CD14-positive monocyte (primary cell): ENCODE results near the gene UTS2B. TPM values are rescaled to one million over a fixed set of nuclear protein-coding genes. Genes with fewer than 3 reads are reported as not detected.

Source experiments
- DNase-seq, 3 donors: peaks; one replicate each; pipeline ENCODE4 v3.0.0-alpha.2; 2011 to 2022
- H2AFZ ChIP-seq: 2 replicates; pipeline ENCODE4 v1.6.0; 2012; ENCODE audit warnings: mild to moderate bottlenecking, low read depth, low read length, inconsistent platforms; ENCODE audit not compliant: insufficient read depth, poor library complexity, severe bottlenecking
- H3K27ac ChIP-seq, 2 donors: 1 replicate in 1 of 2; 2 replicates in 1 of 2; pipeline ENCODE4 v1.5.1; 2012 to 2013; ENCODE audit warnings: low read length in 2 of 2, control low read depth in 1 of 2, inconsistent platforms in 1 of 2, low read depth in 1 of 2, mild to moderate bottlenecking in 1 of 2
- H3K27me3 ChIP-seq, 2 donors: one replicate each; pipeline versions ENCODE4 v1.6.0 to v1.6.1; 2011 to 2013; ENCODE audit warnings: low read length in 2 of 2; ENCODE audit not compliant: control insufficient read depth in 2 of 2, insufficient read depth in 2 of 2
- H3K36me3 ChIP-seq, 2 donors: replicated peaks in 1 of 2; 1 replicate in 1 of 2; 2 replicates in 1 of 2; pipeline versions ENCODE4 v1.5.1 to v1.6.1; 2012 to 2013; ENCODE audit warnings: low read length in 2 of 2, control low read depth in 1 of 2, inconsistent platforms in 1 of 2, mild to moderate bottlenecking in 1 of 2; ENCODE audit not compliant: insufficient read depth in 2 of 2, control insufficient read depth in 1 of 2
- H3K4me1 ChIP-seq, 2 donors: 1 replicate in 1 of 2; 2 replicates in 1 of 2; pipeline versions ENCODE4 v1.5.1 to v1.6.1; 2012 to 2013; ENCODE audit warnings: low read length in 2 of 2, control low read depth in 1 of 2, inconsistent platforms in 1 of 2, mild to moderate bottlenecking in 1 of 2, moderate library complexity in 1 of 2; ENCODE audit not compliant: insufficient read depth in 2 of 2, control insufficient read depth in 1 of 2
- H3K4me2 ChIP-seq: replicated peaks from 2 replicates; pipeline ENCODE3; 2012; ENCODE audit warnings: low read length, moderate library complexity, mild to moderate bottlenecking; ENCODE audit not compliant: poor library complexity, severe bottlenecking; ENCODE audit errors: extremely low read depth
- H3K4me3 ChIP-seq, 3 experiments: fragments of 200-600 bp in 1 of 3; sonication (generic) in 1 of 3; replicated peaks in 1 of 3; 1 replicate in 2 of 3; 2 replicates in 1 of 3; pipeline ENCODE4 v1.5.1; 2011 to 2013; ENCODE audit warnings: low read length in 3 of 3, mild to moderate bottlenecking in 3 of 3, control low read depth in 2 of 3, low read depth in 2 of 3, inconsistent platforms in 1 of 3, moderate library complexity in 1 of 3
- H3K79me2 ChIP-seq: 2 replicates; pipeline ENCODE4 v1.6.0; 2012; ENCODE audit warnings: mild to moderate bottlenecking, control low read depth, inconsistent platforms, low read length, moderate library complexity; ENCODE audit not compliant: insufficient read depth
- H3K9ac ChIP-seq: 2 replicates; pipeline ENCODE4 v1.6.0; 2017; ENCODE audit warnings: low read length, mild to moderate bottlenecking; ENCODE audit not compliant: insufficient read depth, poor library complexity, severe bottlenecking
- H3K9me3 ChIP-seq, 2 donors: replicated peaks in 1 of 2; 1 replicate in 1 of 2; 2 replicates in 1 of 2; pipeline versions ENCODE4 v1.5.1 to v1.6.1; 2012 to 2013; ENCODE audit warnings: low read length in 2 of 2, control low read depth in 1 of 2; ENCODE audit not compliant: control insufficient read depth in 1 of 2, insufficient read depth in 1 of 2
- H4K20me1 ChIP-seq: 2 replicates; pipeline ENCODE4 v1.6.0; 2012; ENCODE audit warnings: mild to moderate bottlenecking, low read length, control low read depth, moderate library complexity; ENCODE audit not compliant: insufficient read depth
- H3K27ac Mint-ChIP-seq, 7 donors: one replicate each; pipeline ENCODE4 v1.8.0; 2020; ENCODE audit warnings: mild to moderate bottlenecking in 7 of 7, mixed read lengths in 7 of 7, moderate library complexity in 6 of 7, inconsistent platforms in 2 of 7
- H3K27me3 Mint-ChIP-seq, 3 donors: one replicate each; pipeline ENCODE4 v1.8.0; 2021 to 2022; ENCODE audit warnings: low read depth in 3 of 3, mild to moderate bottlenecking in 3 of 3, mixed read lengths in 3 of 3, moderate library complexity in 3 of 3, inconsistent platforms in 1 of 3
- H3K36me3 Mint-ChIP-seq, 2 donors: one replicate each; pipeline ENCODE4 v1.8.0; 2020; ENCODE audit warnings: mixed read lengths in 2 of 2, inconsistent platforms in 1 of 2, mild to moderate bottlenecking in 1 of 2
- H3K4me1 Mint-ChIP-seq: one replicate; pipeline ENCODE4 v1.8.0; 2020; ENCODE audit warnings: mild to moderate bottlenecking, mixed read lengths
- H3K4me3 Mint-ChIP-seq, 2 donors: one replicate each; pipeline ENCODE4 v1.8.0; 2020; ENCODE audit warnings: mild to moderate bottlenecking in 2 of 2, mixed read lengths in 2 of 2, moderate library complexity in 1 of 2
- H3K9me3 Mint-ChIP-seq, 7 donors: one replicate each; pipeline ENCODE4 v1.8.0; 2020 to 2022; ENCODE audit warnings: mixed read lengths in 7 of 7, mild to moderate bottlenecking in 6 of 7, moderate library complexity in 6 of 7, inconsistent platforms in 2 of 7
- CTCF ChIP-seq: fragments of 200-600 bp; IDR thresholded peaks from one replicate; pipeline ENCODE4 v1.8.0; 2022; ENCODE audit warnings: antibody characterized with exemption, mild to moderate bottlenecking
- WGBS: methylation state at CpG from one replicate; pipeline ENCODE4 v1.1.5; 2013; ENCODE audit warnings: missing lambda C conversion rate; ENCODE audit not compliant: insufficient coverage; 5-methylcytosine and 5-hydroxymethylcytosine counted together
- intact Hi-C, 2 donors: fragments of 100-400 bp; cut with micrococcal nuclease; formaldehyde crosslinking; loops; one replicate each; pipeline versions ENCODE4 v1.15.0 to v1.15.1; 2023
- polyA plus RNA-seq, 3 donors: library from polyadenylated mRNA; depleted of rRNA in 1 of 3; unstranded in 2 of 3; stranded (reverse) in 1 of 3; fragments of 300-500 nt in 2 of 3; fragments of >200 nt in 1 of 3; fragmentation: Illumina TruSeq in 2 of 3; gene quantifications; 1 replicate in 2 of 3; 2 replicates in 1 of 3; pipeline ENCODE4 v1.2.3, GENCODE V29; 2012 to 2021

Gene UTS2B
- polyA plus RNA-seq, 3 donors: not detected

- no peak for DNase-seq
- Histone ChIP-seq H3K27ac (no peak overlapping the region), H3K79me2 (peaks cover 63% of the 10 kb centered on the region), H4K20me1 (peaks cover 91% of the 10 kb centered on the region), H3K4me3 (no peak overlapping the region), H3K9me3 (no peaks in the 10 kb centered on the region), H3K27me3 (no peaks in the 10 kb centered on the region), H3K4me1 (no peaks in the 10 kb centered on the region), H3K9ac (no peak overlapping the region), H3K36me3 (no peaks in the 10 kb centered on the region), H3K4me2 (no peak overlapping the region), H2AFZ (no peak overlapping the region)
- intact Hi-C loops: no loop called here
- peaks cover 0 to 2% (median 0%) of the 10 kb centered on the region in 7 donors for H3K9me3 Mint-ChIP-seq
- no CpG with 5 or more reads among the region's 2 CpGs for WGBS
- no peaks in the 10 kb centered on the region for H3K36me3 Mint-ChIP-seq
- no peak for TF ChIP-seq CTCF
- H3K4me1 Mint-ChIP-seq: peaks cover 9% of the 10 kb centered on the region
- H3K4me3 Mint-ChIP-seq: no peak overlapping the region
- peaks cover 0 to 4% (median 0%) of the 10 kb centered on the region in 3 donors for H3K27me3 Mint-ChIP-seq
- no peak overlapping the region for H3K27ac Mint-ChIP-seq
These were observed 10.0 kb upstream of the UTS2B start for GRCh38 chr3:191340351-191340750.

- no peaks in the 10 kb centered on the region for H3K4me1 ChIP-seq
- H3K79me2 ChIP-seq: peaks cover 63% of the 10 kb centered on the region
- H3K4me3 ChIP-seq: no peak overlapping the region
- Mint-ChIP-seq H3K4me1 (peaks cover 11% of the 10 kb centered on the region), H3K4me3 (no peak overlapping the region), H3K27me3 (peaks cover 0 to 4% (median 0%) of the 10 kb centered on the region in 3 donors), H3K36me3 (no peaks in the 10 kb centered on the region), H3K27ac (no peak overlapping the region), H3K9me3 (peaks cover 0 to 2% (median 0%) of the 10 kb centered on the region in 7 donors)
- no peak overlapping the region for H3K4me2 ChIP-seq
- H4K20me1 ChIP-seq: peaks cover 86% of the 10 kb centered on the region
- no peaks in the 10 kb centered on the region for H3K36me3 ChIP-seq
- no peak for TF ChIP-seq CTCF
- no peak overlapping the region for H2AFZ ChIP-seq
- no peak overlapping the region for H3K9ac ChIP-seq
- H3K9me3 ChIP-seq: no peaks in the 10 kb centered on the region
- no CpG with 5 or more reads among the region's 3 CpGs for WGBS
- no peak for DNase-seq
- intact Hi-C loops: no loop called here
- no peaks in the 10 kb centered on the region for H3K27me3 ChIP-seq
- H3K27ac ChIP-seq: no peak overlapping the region
These were observed 9.1 kb upstream of the UTS2B start for GRCh38 chr3:191339316-191339917.
